ENCODE results near the gene SPATA33. TPM values are rescaled to one million over a fixed set of nuclear protein-coding genes. Genes with fewer than 3 reads are reported as not detected.

Gene SPATA33
- total RNA-seq, 1 experiment from 2014 or later = 19.7 TPM

GRCh38 chr16:89695875-89696669 is 38.4 kb downstream of the SPATA33 start:
- CTCF ChIA-PET = no interaction called here
- peak in 1 of 2 experiments; percentile 40 for DNase-seq
- Histone ChIP-seq H3K4me1 (peaks cover 4% of the 10 kb centered on the region; the same call in 1 of the 2 replicates), H3K4me3 (ENCODE audit: low read depth, low read length) (no peak overlapping the region), H3K36me3 (ENCODE audit: control insufficient read depth, insufficient read depth, low read length) (peaks cover 8% of the 10 kb centered on the region), H3K9me3 (no peaks in the 10 kb centered on the region), H3K27me3 (replicated peaks; ENCODE audit: control insufficient read depth, insufficient read depth, low read length) (no peaks in the 10 kb centered on the region)
- Mint-ChIP-seq H3K27ac (ENCODE audit: unreplicated experiment) (peak overlapping the region; percentile 73), H3K9me3 (ENCODE audit: unreplicated experiment) (no peaks in the 10 kb centered on the region), H3K36me3 (ENCODE audit: insufficient read depth, unreplicated experiment) (peaks cover 92% of the 10 kb centered on the region), H3K4me1 (ENCODE audit: low read depth, unreplicated experiment) (peaks cover 7% of the 10 kb centered on the region), H3K4me3 (ENCODE audit: unreplicated experiment) (no peak overlapping the region), H3K27me3 (ENCODE audit: insufficient read depth, unreplicated experiment) (no peaks in the 10 kb centered on the region)
- intact Hi-C loops (cut with micrococcal nuclease; ENCODE audit: unreplicated experiment) = no loop called here
- POLR2A ChIA-PET = no interaction called here
- TF ChIP-seq CTCF (IDR thresholded peaks at IDR 0.05; ENCODE audit: insufficient read depth in 1 of 2, low read depth in 1 of 2, low read length in 1 of 2, severe bottlenecking in 1 of 2, unreplicated experiment in 1 of 2) = no peak
- TSS peak; percentile 30 for BruUV-seq (replicated peaks)

GRCh38 chr16:89696670-89697128 is 39.1 kb downstream of the SPATA33 start:
- ChIA-PET CTCF (no interaction called here), POLR2A (no interaction called here)
- Mint-ChIP-seq H3K4me1 (ENCODE audit: low read depth, unreplicated experiment) (peaks cover 7% of the 10 kb centered on the region), H3K27ac (ENCODE audit: unreplicated experiment) (no peak overlapping the region), H3K4me3 (ENCODE audit: unreplicated experiment) (no peak overlapping the region), H3K27me3 (ENCODE audit: insufficient read depth, unreplicated experiment) (no peaks in the 10 kb centered on the region), H3K36me3 (ENCODE audit: insufficient read depth, unreplicated experiment) (peaks cover 92% of the 10 kb centered on the region), H3K9me3 (ENCODE audit: unreplicated experiment) (no peaks in the 10 kb centered on the region)
- TF ChIP-seq CTCF (IDR thresholded peaks at IDR 0.05; ENCODE audit: insufficient read depth in 1 of 2, low read depth in 1 of 2, low read length in 1 of 2, severe bottlenecking in 1 of 2, unreplicated experiment in 1 of 2) = no peak
- Histone ChIP-seq H3K4me1 (peaks cover 4% of the 10 kb centered on the region; the same call in 1 of the 2 replicates), H3K27me3 (replicated peaks; ENCODE audit: control insufficient read depth, insufficient read depth, low read length) (no peaks in the 10 kb centered on the region), H3K4me3 (ENCODE audit: low read depth, low read length) (no peak overlapping the region), H3K36me3 (ENCODE audit: control insufficient read depth, insufficient read depth, low read length) (peaks cover 4% of the 10 kb centered on the region), H3K9me3 (no peaks in the 10 kb centered on the region)
- intact Hi-C loops (cut with micrococcal nuclease; ENCODE audit: unreplicated experiment) = no loop called here
- no peak for DNase-seq
- BruUV-seq (replicated peaks) = no TSS peak

- Histone ChIP-seq H3K4me1 (peaks cover 4% of the 10 kb centered on the region; the same call in 1 of the 2 replicates), H3K9me3 (no peaks in the 10 kb centered on the region), H3K4me3 (ENCODE audit: low read depth, low read length) (no peak overlapping the region), H3K36me3 (ENCODE audit: control insufficient read depth, insufficient read depth, low read length) (peaks cover 2% of the 10 kb centered on the region), H3K27me3 (replicated peaks; ENCODE audit: control insufficient read depth, insufficient read depth, low read length) (no peaks in the 10 kb centered on the region)
- no TSS peak for BruUV-seq (replicated peaks)
- no peak for TF ChIP-seq CTCF (IDR thresholded peaks at IDR 0.05; ENCODE audit: insufficient read depth in 1 of 2, low read depth in 1 of 2, low read length in 1 of 2, severe bottlenecking in 1 of 2, unreplicated experiment in 1 of 2)
- ChIA-PET CTCF (no interaction called here), POLR2A (no interaction called here)
- Mint-ChIP-seq H3K27me3 (ENCODE audit: insufficient read depth, unreplicated experiment) (no peaks in the 10 kb centered on the region), H3K27ac (ENCODE audit: unreplicated experiment) (no peak overlapping the region), H3K4me1 (ENCODE audit: low read depth, unreplicated experiment) (peaks cover 7% of the 10 kb centered on the region), H3K4me3 (ENCODE audit: unreplicated experiment) (no peak overlapping the region), H3K9me3 (ENCODE audit: unreplicated experiment) (no peaks in the 10 kb centered on the region), H3K36me3 (ENCODE audit: insufficient read depth, unreplicated experiment) (peaks cover 91% of the 10 kb centered on the region)
- DNase-seq = no peak
- intact Hi-C loops (cut with micrococcal nuclease; ENCODE audit: unreplicated experiment) = no loop called here
These were observed 39.6 kb downstream of the SPATA33 start for GRCh38 chr16:89697161-89697615.
